GM12878 (cell line): ENCODE results near the gene KYAT1. TPM values are rescaled to one million over a fixed set of nuclear protein-coding genes. Genes with fewer than 3 reads are reported as not detected.

Experiments
- ATAC-seq: fragments of 200-7000 bp; cut with Tn5 transposase; 3 replicates; pipeline ENCODE4 v1.9.1; 2020; ENCODE audit warnings: mild to moderate bottlenecking, moderate library complexity
- BruUV-seq: library from RNA; stranded (reverse); fragments of 400-500 nt; replicated peaks from 2 replicates; lab custom pipeline; 2021; lab: Mats Ljungman, UMichigan
- CTCF ChIA-PET: fragments of 300-600 bp; sonication (Branson Sonifier 250); formaldehyde crosslinking; extraction: SDS; loops from one replicate; lab custom pipeline; 2021; ENCODE audit warnings: inconsistent platforms; lab: Yijun Ruan, JAX
- POLR2A ChIA-PET: fragments of 350-600 bp; formaldehyde crosslinking; extraction: SDS; loops from one replicate; lab custom pipeline; 2021; ENCODE audit warnings: inconsistent platforms; lab: Charles Lee
- RAD21 ChIA-PET: fragments of 300-600 bp; sonication (Branson Sonifier 250); formaldehyde crosslinking; loops from one replicate; lab custom pipeline; 2023; ENCODE audit warnings: antibody characterized with exemption; ENCODE audit not compliant: unreplicated experiment; lab: Charles Lee
- SMC1A ChIA-PET: fragments of 300-600 bp; sonication (Branson Sonifier 250); formaldehyde crosslinking; loops from one replicate; lab custom pipeline; 2023; ENCODE audit not compliant: unreplicated experiment, uncharacterized antibody; lab: Charles Lee
- DNase-seq: peaks from one replicate; pipeline ENCODE4 v3.0.0-alpha.2; 2011; ENCODE audit warnings: low read depth, low spot score
- FAIRE-seq: peaks from 3 replicates; lab custom pipeline; 2011; peaks lifted over from hg19 to GRCh38; lab: Jason Lieb, UNC
- H2AFZ ChIP-seq: 2 replicates; pipeline ENCODE4 v1.6.0; 2011; ENCODE audit warnings: low read depth, low read length, control low read depth; ENCODE audit not compliant: control insufficient read depth
- H3K27ac ChIP-seq: 2 replicates; pipeline ENCODE4 v1.5.1; 2011; ENCODE audit warnings: control low read depth; ENCODE audit not compliant: control insufficient read depth, insufficient read depth
- H3K27me3 ChIP-seq, 2 experiments: replicated peaks in 1 of 2; 2 replicates each; pipeline versions ENCODE4 v1.6.0 to v1.6.1; 2011; ENCODE audit warnings: low read length in 1 of 2; ENCODE audit not compliant: control insufficient read depth in 2 of 2, insufficient read depth in 2 of 2
- H3K36me3 ChIP-seq, 2 experiments: 2 replicates each; pipeline ENCODE4 v1.5.1; 2011; ENCODE audit warnings: low read length in 1 of 2; ENCODE audit not compliant: control insufficient read depth in 2 of 2, insufficient read depth in 2 of 2
- H3K4me1 ChIP-seq: 2 replicates; pipeline ENCODE4 v1.6.1; 2011; ENCODE audit warnings: mild to moderate bottlenecking, low read length, moderate library complexity, mixed read lengths; ENCODE audit not compliant: control insufficient read depth, insufficient read depth
- H3K4me2 ChIP-seq: 2 replicates; pipeline ENCODE4 v1.6.0; 2011; ENCODE audit warnings: control low read depth; ENCODE audit not compliant: control insufficient read depth, insufficient read depth
- H3K4me3 ChIP-seq: fragments of 200-600 bp; sonication (generic); 2 replicates; pipeline ENCODE4 v1.5.1; 2016
- H3K79me2 ChIP-seq: 2 replicates; pipeline ENCODE4 v1.6.0; 2011; ENCODE audit warnings: low read length; ENCODE audit not compliant: control insufficient read depth, insufficient read depth
- H3K9ac ChIP-seq: 2 replicates; pipeline ENCODE4 v1.8.0; 2011; ENCODE audit warnings: low read length, control low read depth, mixed read lengths; ENCODE audit not compliant: control insufficient read depth, insufficient read depth
- H3K9me3 ChIP-seq: replicated peaks from 3 replicates; pipeline ENCODE4 v1.5.1; 2011; ENCODE audit warnings: mild to moderate bottlenecking, low read length; ENCODE audit not compliant: control insufficient read depth, insufficient read depth
- H4K20me1 ChIP-seq: 2 replicates; pipeline ENCODE4 v1.6.0; 2011; ENCODE audit not compliant: control insufficient read depth, insufficient read depth
- E2F8 ChIP-seq: fragments of 450-650 bp; IDR thresholded peaks from 2 replicates; pipeline ENCODE4 v1.6.1; 2018; ENCODE audit warnings: mild to moderate bottlenecking, low read depth, moderate library complexity; ENCODE audit not compliant: partially characterized antibody
- JUNB ChIP-seq: IDR thresholded peaks from 2 replicates; pipeline ENCODE4 v1.6.1; 2016; ENCODE audit warnings: antibody characterized with exemption, mild to moderate bottlenecking
- KDM1A ChIP-seq: fragments of 200-600 bp; sonication (generic); IDR thresholded peaks from 2 replicates; pipeline ENCODE4 v1.6.1; 2016; ENCODE audit warnings: borderline replicate concordance
- KLF5 ChIP-seq: fragments of 450-650 bp; IDR thresholded peaks from 2 replicates; pipeline ENCODE4 v1.6.1; 2014; ENCODE audit warnings: mild to moderate bottlenecking; ENCODE audit not compliant: partially characterized antibody
- PKNOX1 ChIP-seq: fragments of 450-650 bp; IDR thresholded peaks from 2 replicates; pipeline ENCODE4 v1.6.1; 2016; ENCODE audit warnings: mild to moderate bottlenecking
- SUPT20H ChIP-seq: IDR thresholded peaks from 2 replicates; pipeline ENCODE4 v1.6.1; 2011; ENCODE audit warnings: low read depth, mild to moderate bottlenecking, low read length, moderate library complexity, borderline replicate concordance; ENCODE audit not compliant: control insufficient read depth
- TARDBP ChIP-seq: IDR thresholded peaks from 2 replicates; pipeline ENCODE4 v1.6.1; 2016; ENCODE audit warnings: borderline replicate concordance
- TCF7 ChIP-seq: IDR thresholded peaks from 2 replicates; pipeline ENCODE4 v1.6.1; 2014; ENCODE audit warnings: antibody characterized with exemption, borderline replicate concordance
- whole genome bisulfite sequencing: methylation state at CpG from one replicate; pipeline ENCODE4 v1.1.6; 2016; ENCODE audit warnings: low lambda C conversion rate; ENCODE audit not compliant: insufficient replicate concordance, insufficient coverage; ENCODE audit errors: missing lambda C conversion rate; 5-methylcytosine and 5-hydroxymethylcytosine counted together
- in situ Hi-C: fragments of 300-500 bp; cut with MboI; formaldehyde crosslinking; loops from 9 replicates; pipeline ENCODE4 v1.14.3; 2018; ENCODE audit warnings: mixed read lengths
- intact Hi-C: fragments of 100-400 bp; cut with micrococcal nuclease; formaldehyde crosslinking; loops from one replicate; pipeline ENCODE4 v1.14.2; 2022; ENCODE audit not compliant: unreplicated experiment
- polyA plus RNA-seq, 11 experiments: library from polyadenylated mRNA; depleted of rRNA in 4 of 11; unstranded in 6 of 11; stranded (reverse) in 5 of 11; fragments of >200 nt; fragmentation: Nextera tagmentation in 4 of 11; fragmentation: Illumina TruSeq in 1 of 11; extraction: Ambion mirVana in 4 of 11; extraction: Trizol in 1 of 11; gene quantifications; 1 replicate in 1 of 11; 2 replicates in 10 of 11; pipeline versions ENCODE4 v1.2.1 to v1.2.3, GENCODE V29; 2011 to 2016; ENCODE audit warnings: inconsistent platforms in 2 of 11, missing spikeins in 2 of 11, low read depth in 1 of 11
- total RNA-seq, 4 experiments: library from RNA; depleted of rRNA in 3 of 4; stranded (reverse); fragments of >200 nt in 3 of 4; fragmentation: Illumina TruSeq in 1 of 4; extraction: Trizol in 1 of 4; gene quantifications; 2 replicates each; pipeline versions ENCODE4 v1.2.1 to v1.2.3, GENCODE V29; 2013 to 2021

Gene KYAT1
- total and polyA plus RNA-seq, 10 of the 15 experiments (the other 5 are each of a cell fraction or from before 2014, with no cell fraction given), result 5.8 to 15.7 (median 11.4) TPM

GRCh38 chr9:128917151-128917849, 35.5 kb upstream of the KYAT1 start (continued):
- no peak for TF ChIP-seq E2F8
- no peak for TF ChIP-seq TARDBP
- TF ChIP-seq SUPT20H, result no peak
- no peak for TF ChIP-seq PKNOX1

- Histone ChIP-seq H3K79me2 (no peaks in the 10 kb centered on the region), H3K4me2 (no peak overlapping the region), H3K4me1 (no peaks in the 10 kb centered on the region), H3K27me3 (no peaks in the 10 kb centered on the region), H3K9ac (no peak overlapping the region), H3K9me3 (no peaks in the 10 kb centered on the region), H2AFZ (no peak overlapping the region), H3K36me3 (peaks cover 3 to 8% of the 10 kb centered on the region in 2 experiments; a peak in 3 of 4 replicates), H3K4me3 (no peak overlapping the region), H4K20me1 (no peaks in the 10 kb centered on the region), H3K27ac (no peak overlapping the region)
- no peak for TF ChIP-seq KLF5
- no peak for TF ChIP-seq JUNB
- no peak for TF ChIP-seq KDM1A
- no peak for TF ChIP-seq TCF7
- ChIA-PET RAD21 (no interaction called here), CTCF (no interaction called here), SMC1A (no interaction called here), POLR2A (no interaction called here)
- DNase-seq (no peak), ATAC-seq (no peak), FAIRE-seq (no peak)
- in situ Hi-C loops, result no loop called here
- intact Hi-C loops, result no loop called here
- WGBS, result 95% methylated on average over 11 of the region's 11 CpGs
- BruUV-seq, result no TSS peak
These were observed 35.0 kb upstream of the KYAT1 start for GRCh38 chr9:128916745-128917144.
